ENCODE measurements around the gene P3H4.

- no peak for TF ChIP-seq CTCF (IDR thresholded peaks at IDR 0.05)
- TF ChIP-seq POLR2A (IDR thresholded peaks at IDR 0.05), result peak in 1 of 4 donors; percentile 47
These were observed 27.5 kb downstream of the P3H4 start for GRCh38 chr17:41784207-41784744.

All from esophagus squamous epithelium (tissue), 4 donors.